Inflammatory macrophage treated with lipopolysaccharide for 4 hours (primary cell): Measurements from ENCODE around the gene URGCP.
A peak's percentile ranks its signal among the peaks of the same experiment; 100 is the strongest.
"Not testable (repeated sequence)": the region's sequence is repeated elsewhere in the genome, so short reads cannot be mapped to it uniquely, and the experiment has no call there.

ENCODE experiments used
- DNase-seq: peaks from one replicate; pipeline ENCODE4 v3.0.0-alpha.2; 2020

URGCP gene

GRCh38 chr7:43872406-43873110, 33.8 kb downstream of the URGCP start:
- peak; percentile 56 for DNase-seq

- no peak for DNase-seq
These were observed 35.3 kb downstream of the URGCP start for GRCh38 chr7:43871064-43871463.

GRCh38 chr7:43870316-43870715, 36.1 kb downstream of the URGCP start:
- DNase-seq, result no peak

- peak; percentile 92 for DNase-seq
These were observed 36.5 kb downstream of the URGCP start for GRCh38 chr7:43869867-43870240.

GRCh38 chr7:43869006-43869866, 37.2 kb downstream of the URGCP start, which contains the start of gene MRPS24:
Gene MRPS24 (minus strand): TSS chr7:43869517. CDS start chr7:43869495, 22 bp downstream.
- DNase-seq, result peak; percentile 94

- DNase-seq, result no peak
These were observed 37.8 kb downstream of the URGCP start for GRCh38 chr7:43868681-43869005.

- no peak for DNase-seq
These were observed 38.2 kb downstream of the URGCP start for GRCh38 chr7:43868181-43868580.

GRCh38 chr7:43865277-43865676, 41.1 kb downstream of the URGCP start:
- no peak for DNase-seq

- no peak for DNase-seq
These were observed 42.3 kb downstream of the URGCP start for GRCh38 chr7:43864126-43864525.

GRCh38 chr7:43856996-43857395, 49.4 kb downstream of the URGCP start:
- no peak for DNase-seq

GRCh38 chr7:43856316-43856715, 50.1 kb downstream of the URGCP start:
- no peak for DNase-seq

- DNase-seq, result no peak
These were observed 51.2 kb downstream of the URGCP start for GRCh38 chr7:43855176-43855575.

GRCh38 chr7:43851805-43852204, 54.6 kb downstream of the URGCP start:
- no peak for DNase-seq

- no peak for DNase-seq
These were observed 55.9 kb downstream of the URGCP start for GRCh38 chr7:43850348-43851116.

GRCh38 chr7:43849047-43849446, 57.3 kb downstream of the URGCP start:
- DNase-seq, result no peak

- no peak for DNase-seq
These were observed 58.9 kb downstream of the URGCP start for GRCh38 chr7:43847496-43847895.

GRCh38 chr7:43844662-43845061, 61.7 kb downstream of the URGCP start:
- DNase-seq, result no peak

- DNase-seq, result no peak
These were observed 62.1 kb downstream of the URGCP start for GRCh38 chr7:43844257-43844656.

GRCh38 chr7:43843296-43843695, 63.1 kb downstream of the URGCP start:
- DNase-seq, result no peak

GRCh38 chr7:43838201-43838658, 68.2 kb downstream of the URGCP start:
- no peak for DNase-seq

GRCh38 chr7:43834463-43835251, 71.7 kb downstream of the URGCP start:
- peak; percentile 85 for DNase-seq

- DNase-seq, result not testable (repeated sequence)
These were observed 75.5 kb downstream of the URGCP start for GRCh38 chr7:43830917-43831316.
